Measurements from ENCODE around the gene PLEKHM2.

- TF ChIP-seq, protein P1, sequence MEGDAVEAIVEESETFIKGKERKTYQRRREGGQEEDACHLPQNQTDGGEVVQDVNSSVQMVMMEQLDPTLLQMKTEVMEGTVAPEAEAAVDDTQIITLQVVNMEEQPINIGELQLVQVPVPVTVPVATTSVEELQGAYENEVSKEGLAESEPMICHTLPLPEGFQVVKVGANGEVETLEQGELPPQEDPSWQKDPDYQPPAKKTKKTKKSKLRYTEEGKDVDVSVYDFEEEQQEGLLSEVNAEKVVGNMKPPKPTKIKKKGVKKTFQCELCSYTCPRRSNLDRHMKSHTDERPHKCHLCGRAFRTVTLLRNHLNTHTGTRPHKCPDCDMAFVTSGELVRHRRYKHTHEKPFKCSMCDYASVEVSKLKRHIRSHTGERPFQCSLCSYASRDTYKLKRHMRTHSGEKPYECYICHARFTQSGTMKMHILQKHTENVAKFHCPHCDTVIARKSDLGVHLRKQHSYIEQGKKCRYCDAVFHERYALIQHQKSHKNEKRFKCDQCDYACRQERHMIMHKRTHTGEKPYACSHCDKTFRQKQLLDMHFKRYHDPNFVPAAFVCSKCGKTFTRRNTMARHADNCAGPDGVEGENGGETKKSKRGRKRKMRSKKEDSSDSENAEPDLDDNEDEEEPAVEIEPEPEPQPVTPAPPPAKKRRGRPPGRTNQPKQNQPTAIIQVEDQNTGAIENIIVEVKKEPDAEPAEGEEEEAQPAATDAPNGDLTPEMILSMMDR (IDR thresholded peaks at IDR 0.05; ENCODE audit: low read depth, low read length): no peak
- TF ChIP-seq EZH2phosphoT487 (IDR thresholded peaks at IDR 0.05; ENCODE audit: low read depth): no peak
Measured at GRCh38 chr1:15704526-15705183, 20.5 kb downstream of the PLEKHM2 start.
